ENCODE data around the gene DAGLA. TPM values are rescaled to one million over a fixed set of nuclear protein-coding genes. Genes with fewer than 3 reads are reported as not detected.
A peak's percentile ranks its signal among the peaks of the same experiment; 100 is the strongest.

DAGLA gene
- total and polyA plus RNA-seq, 8 donors = under 0.01 to 27.2 (median 1.0) TPM

DNA sequence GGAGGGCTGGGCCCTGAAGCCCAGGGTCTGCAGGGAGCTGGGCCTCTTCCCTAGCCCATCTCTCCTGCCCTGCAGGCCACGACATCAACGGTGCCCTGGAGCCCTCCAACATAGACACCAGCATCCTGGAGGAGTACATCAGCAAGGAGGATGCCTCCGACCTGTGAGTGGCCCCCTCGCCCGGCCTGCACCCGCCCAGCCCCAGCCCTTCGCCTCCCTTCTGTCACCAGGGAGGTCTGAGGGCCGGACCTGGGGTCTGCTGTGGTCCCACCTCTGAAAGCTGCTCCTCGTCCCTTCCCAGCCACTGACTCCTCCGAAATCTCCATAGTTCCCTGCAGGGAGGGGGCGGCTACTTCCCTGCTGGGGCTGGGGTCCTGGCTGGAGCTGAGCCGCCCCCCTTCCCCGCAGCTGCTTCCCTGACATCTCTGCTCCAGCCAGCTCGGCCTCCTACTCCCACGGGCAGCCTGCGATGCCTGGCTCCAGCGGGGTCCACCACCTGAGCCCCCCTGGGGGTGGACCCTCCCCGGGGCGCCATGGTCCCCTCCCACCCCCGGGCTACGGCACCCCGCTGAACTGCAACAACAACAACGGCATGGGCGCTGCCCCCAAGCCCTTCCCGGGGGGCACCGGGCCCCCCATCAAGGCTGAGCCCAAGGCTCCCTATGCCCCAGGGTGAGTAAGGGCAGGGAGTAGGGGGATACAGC lies 85.5 kb downstream of the DAGLA start:
- DNase-seq = no peak
- peaks cover 54 to 80% (median 77%) of the 10 kb centered on the region in 4 donors for H3K4me1 ChIP-seq
- H3K27me3 ChIP-seq = peaks cover 0 to 37% (median 0%) of the 10 kb centered on the region in 3 donors
- H3K9me3 ChIP-seq = no peaks in the 10 kb centered on the region
- no peak overlapping the region for H3K4me3 ChIP-seq
- WGBS, 5 donors = 73 to 80% (median 74%) methylated on average over 21 to 26 of the region's 26 CpGs
- H3K36me3 ChIP-seq = peaks cover 0 to 4% (median 0%) of the 10 kb centered on the region in 4 donors
- intact Hi-C loops (cut with DNase I; ENCODE audit: low total_unique reads) = no loop called here
- H3K27ac ChIP-seq = peak overlapping the region; percentile 89 to 95 (median 90)
- no peak for TF ChIP-seq POLR2AphosphoS5 (IDR thresholded peaks at IDR 0.05)
- no peak for TF ChIP-seq POLR2A (IDR thresholded peaks at IDR 0.05)

DNA sequence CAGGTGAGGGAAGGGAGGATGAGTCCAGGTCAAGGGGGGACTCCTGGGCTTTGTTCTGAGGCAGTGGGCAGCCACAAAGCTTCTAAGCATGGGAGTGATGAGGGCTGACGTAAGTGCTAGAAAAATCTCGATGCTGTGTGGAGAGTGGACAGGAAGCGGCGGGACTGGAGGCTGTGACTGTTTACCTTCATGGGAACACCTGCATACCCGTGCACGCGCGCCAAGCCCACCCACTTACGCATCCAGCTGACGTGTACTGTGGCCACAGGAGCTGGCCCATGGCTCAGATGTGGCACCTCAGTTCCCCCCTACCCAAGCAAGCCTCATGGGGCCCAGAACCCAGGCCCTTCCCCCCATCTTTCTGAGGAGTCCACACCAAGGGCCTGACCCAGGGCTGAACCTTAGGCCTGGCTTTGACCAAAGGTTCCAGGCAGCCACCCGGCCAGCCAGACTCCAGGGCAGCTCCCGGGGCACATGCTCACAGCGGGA lies 86.2 kb downstream of the DAGLA start:
- intact Hi-C loops (cut with DNase I; ENCODE audit: low total_unique reads) = no loop called here
- Histone ChIP-seq H3K4me3 (no peak overlapping the region), H3K27me3 (peaks cover 0 to 31% (median 0%) of the 10 kb centered on the region in 3 donors), H3K9me3 (no peaks in the 10 kb centered on the region), H3K36me3 (peaks cover 0 to 8% (median 0%) of the 10 kb centered on the region in 4 donors), H3K4me1 (peaks cover 56 to 81% (median 77%) of the 10 kb centered on the region in 4 donors), H3K27ac (peak overlapping the region; percentile 89 to 95 (median 90))
- TF ChIP-seq POLR2AphosphoS5 (IDR thresholded peaks at IDR 0.05) (peak in 1 of 3 donors; percentile 30), EP300 (IDR thresholded peaks at IDR 0.05) (no peak), POLR2A (IDR thresholded peaks at IDR 0.05) (no peak)
- TF ChIP-seq, protein P1, sequence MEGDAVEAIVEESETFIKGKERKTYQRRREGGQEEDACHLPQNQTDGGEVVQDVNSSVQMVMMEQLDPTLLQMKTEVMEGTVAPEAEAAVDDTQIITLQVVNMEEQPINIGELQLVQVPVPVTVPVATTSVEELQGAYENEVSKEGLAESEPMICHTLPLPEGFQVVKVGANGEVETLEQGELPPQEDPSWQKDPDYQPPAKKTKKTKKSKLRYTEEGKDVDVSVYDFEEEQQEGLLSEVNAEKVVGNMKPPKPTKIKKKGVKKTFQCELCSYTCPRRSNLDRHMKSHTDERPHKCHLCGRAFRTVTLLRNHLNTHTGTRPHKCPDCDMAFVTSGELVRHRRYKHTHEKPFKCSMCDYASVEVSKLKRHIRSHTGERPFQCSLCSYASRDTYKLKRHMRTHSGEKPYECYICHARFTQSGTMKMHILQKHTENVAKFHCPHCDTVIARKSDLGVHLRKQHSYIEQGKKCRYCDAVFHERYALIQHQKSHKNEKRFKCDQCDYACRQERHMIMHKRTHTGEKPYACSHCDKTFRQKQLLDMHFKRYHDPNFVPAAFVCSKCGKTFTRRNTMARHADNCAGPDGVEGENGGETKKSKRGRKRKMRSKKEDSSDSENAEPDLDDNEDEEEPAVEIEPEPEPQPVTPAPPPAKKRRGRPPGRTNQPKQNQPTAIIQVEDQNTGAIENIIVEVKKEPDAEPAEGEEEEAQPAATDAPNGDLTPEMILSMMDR (IDR thresholded peaks at IDR 0.05) = no peak
- DNase-seq = peak; percentile 79 to 87
- WGBS, 5 donors = 28 to 50% (median 38%) methylated on average over 4 to 13 of the region's 13 CpGs

DNA sequence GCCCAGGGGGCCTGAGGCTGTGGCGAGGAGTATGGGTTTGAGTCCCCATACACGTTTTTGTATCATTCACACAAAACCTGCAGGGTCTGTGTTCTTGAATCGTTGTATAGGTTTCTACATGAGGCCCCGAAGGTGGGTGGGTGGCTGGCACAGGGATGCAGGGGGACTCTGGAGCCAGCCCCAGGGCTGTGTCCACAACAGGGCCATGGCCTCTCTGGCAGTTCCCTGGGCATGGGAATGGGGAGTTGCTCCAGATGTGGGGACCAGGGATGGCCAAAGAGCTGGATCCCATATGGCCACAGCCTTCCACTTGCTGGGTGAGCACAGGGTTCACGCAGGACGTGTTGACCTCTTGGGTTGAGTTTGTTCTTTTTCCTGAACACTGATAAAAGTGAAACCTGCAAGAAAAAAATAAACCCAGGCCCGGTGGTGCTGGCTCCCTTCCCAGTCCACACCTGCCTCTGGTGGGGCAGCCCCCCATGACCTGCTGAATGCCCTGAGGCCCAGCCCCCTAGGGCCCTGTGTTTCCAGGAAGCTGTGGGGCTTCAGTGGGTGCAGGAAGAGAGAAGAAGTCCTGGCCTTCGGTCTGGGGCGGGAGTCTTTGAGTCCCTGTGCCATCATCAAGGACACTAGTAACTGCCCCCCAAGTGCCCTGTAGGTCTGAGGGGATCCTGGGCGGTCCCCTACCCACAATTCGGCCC lies 88.3 kb downstream of the DAGLA start:
- Histone ChIP-seq H3K9me3 (no peaks in the 10 kb centered on the region), H3K4me3 (peak overlapping the region in 1 of 4 donors; percentile 46), H3K27ac (peak overlapping the region; percentile 89 to 95 (median 90)), H3K4me1 (peaks cover 67 to 87% (median 79%) of the 10 kb centered on the region in 4 donors), H3K27me3 (peaks cover 0 to 20% (median 0%) of the 10 kb centered on the region in 3 donors), H3K36me3 (peaks cover 0 to 24% (median 2%) of the 10 kb centered on the region in 4 donors)
- peak; percentile 59 to 82 for DNase-seq
- WGBS, 5 donors = 30 to 58% (median 38%) methylated on average over 10 to 11 of the region's 11 CpGs
- intact Hi-C loops (cut with DNase I; ENCODE audit: low total_unique reads) = no loop called here
- peak in 2 of 3 donors; percentile 25 to 36 for TF ChIP-seq POLR2AphosphoS5 (IDR thresholded peaks at IDR 0.05)
- TF ChIP-seq, protein P1 (IDR thresholded peaks at IDR 0.05) = no peak
- no peak for TF ChIP-seq POLR2A (IDR thresholded peaks at IDR 0.05)
- no peak for TF ChIP-seq EP300 (IDR thresholded peaks at IDR 0.05)

DNA sequence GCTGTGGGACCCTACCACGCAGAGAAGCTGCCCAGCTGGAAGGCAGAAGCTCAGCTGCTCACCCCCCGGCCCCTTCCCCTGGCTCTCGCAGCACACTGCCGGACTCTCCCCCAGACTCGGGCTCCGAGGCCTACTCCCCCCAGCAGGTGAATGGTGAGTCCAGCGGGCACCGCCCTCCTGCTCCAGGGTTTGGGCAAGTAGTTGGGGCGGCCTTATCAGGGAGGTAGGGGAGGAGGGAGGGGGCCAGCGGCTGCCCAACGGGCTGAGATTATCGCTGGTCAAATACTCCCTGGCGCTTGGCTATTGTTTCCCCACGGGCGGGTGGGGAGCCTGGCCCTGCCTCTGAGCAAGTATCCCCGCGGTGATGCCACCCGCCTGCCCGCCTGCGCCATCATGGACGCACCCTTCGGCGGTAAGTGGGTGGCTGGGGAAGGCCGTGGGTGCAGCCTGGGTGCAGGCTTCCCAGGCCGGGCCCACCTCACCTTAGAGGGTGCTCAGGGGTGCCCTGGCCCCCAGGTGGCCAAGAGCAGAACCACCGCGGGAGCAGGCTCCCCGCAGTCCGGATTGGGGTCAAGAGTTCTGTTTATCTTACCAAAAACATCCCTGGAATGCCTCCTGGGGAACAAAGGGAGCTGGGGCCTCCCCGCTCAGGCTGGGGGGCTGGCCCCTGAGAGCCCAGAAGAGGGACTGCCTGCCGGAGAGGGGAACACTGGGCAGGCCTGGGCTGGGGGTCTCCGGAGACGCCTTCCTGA lies 89.2 kb downstream of the DAGLA start:
- H3K9me3 ChIP-seq = no peaks in the 10 kb centered on the region
- peaks cover 0 to 14% (median 0%) of the 10 kb centered on the region in 3 donors for H3K27me3 ChIP-seq
- TF ChIP-seq, protein P1 (IDR thresholded peaks at IDR 0.05) = peak in 2 of 7 experiments; percentile 27 to 67
- TF ChIP-seq POLR2A (IDR thresholded peaks at IDR 0.05) (no peak), EP300 (IDR thresholded peaks at IDR 0.05) (no peak), POLR2AphosphoS5 (IDR thresholded peaks at IDR 0.05) (peak in 2 of 3 donors; percentile 74 to 78)
- DNase-seq = peak; percentile 85 to 92
- H3K4me3 ChIP-seq = peak overlapping the region; percentile 26 to 46 (median 30)
- peaks cover 0 to 30% (median 5%) of the 10 kb centered on the region in 4 donors for H3K36me3 ChIP-seq
- 31 to 78% (median 41%) methylated on average over 4 to 33 of the region's 33 CpGs for WGBS, 5 donors
- peak overlapping the region; percentile 89 to 95 (median 90) for H3K27ac ChIP-seq
- intact Hi-C loops (cut with DNase I; ENCODE audit: low total_unique reads) = no loop called here
- peaks cover 59 to 82% (median 76%) of the 10 kb centered on the region in 4 donors for H3K4me1 ChIP-seq
